Astrocyte (in vitro differentiated cells and primary cell): Measurements from ENCODE around the gene CWC27. TPM values are rescaled to one million over a fixed set of nuclear protein-coding genes. Genes with fewer than 3 reads are reported as not detected.
"Not testable (repeated sequence)": the region's sequence is repeated elsewhere in the genome, so short reads cannot be mapped to it uniquely, and the experiment has no call there.

Source experiments
- DNase-seq: peaks from one replicate; pipeline ENCODE4 v3.0.0-alpha.2; 2010; ENCODE audit warnings: low read depth
- FAIRE-seq: peaks from 2 replicates; lab custom pipeline; 2011; peaks lifted over from hg19 to GRCh38; lab: Jason Lieb, UNC
- H2AFZ ChIP-seq: 2 replicates; pipeline ENCODE4 v1.6.0; 2012; ENCODE audit warnings: low read depth, low read length, inconsistent platforms
- H3K27ac ChIP-seq: 2 replicates; pipeline ENCODE4 v1.5.1; 2011; ENCODE audit warnings: low read depth, low read length, inconsistent platforms
- H3K27me3 ChIP-seq: 2 replicates; pipeline ENCODE4 v1.6.0; 2011; ENCODE audit warnings: low read length, inconsistent platforms; ENCODE audit not compliant: insufficient read depth
- H3K36me3 ChIP-seq: 2 replicates; pipeline ENCODE4 v1.5.1; 2011; ENCODE audit warnings: low read length, inconsistent platforms; ENCODE audit not compliant: insufficient read depth
- H3K4me1 ChIP-seq: 2 replicates; pipeline ENCODE4 v1.5.1; 2011; ENCODE audit warnings: low read length, inconsistent platforms; ENCODE audit not compliant: insufficient read depth
- H3K4me2 ChIP-seq: 2 replicates; pipeline ENCODE4 v1.6.0; 2012; ENCODE audit warnings: low read length, inconsistent platforms
- H3K4me3 ChIP-seq: 2 replicates; pipeline ENCODE4 v1.5.1; 2011; ENCODE audit warnings: low read depth, mild to moderate bottlenecking, low read length, inconsistent platforms; ENCODE audit not compliant: insufficient read depth
- H3K79me2 ChIP-seq: 2 replicates; pipeline ENCODE4 v1.6.0; 2012; ENCODE audit warnings: mild to moderate bottlenecking, low read length, inconsistent platforms; ENCODE audit not compliant: insufficient read depth
- H3K9ac ChIP-seq: 2 replicates; pipeline ENCODE4 v1.6.0; 2012; ENCODE audit warnings: mild to moderate bottlenecking, low read length, inconsistent platforms
- H3K9me3 ChIP-seq: 2 replicates; pipeline ENCODE4 v1.5.1; 2012; ENCODE audit warnings: low read depth, mild to moderate bottlenecking, low read length, inconsistent platforms; ENCODE audit not compliant: insufficient read depth
- H4K20me1 ChIP-seq: 2 replicates; pipeline ENCODE4 v1.6.0; 2012; ENCODE audit warnings: low read length, inconsistent platforms; ENCODE audit not compliant: insufficient read depth
- H3K27ac Mint-ChIP-seq: one replicate; pipeline ENCODE4 v1.8.0; 2021; ENCODE audit warnings: mild to moderate bottlenecking, mixed read lengths; ENCODE audit not compliant: unreplicated experiment
- H3K27me3 Mint-ChIP-seq: one replicate; pipeline ENCODE4 v1.8.0; 2021; ENCODE audit warnings: low read depth, mixed read lengths; ENCODE audit not compliant: unreplicated experiment
- H3K36me3 Mint-ChIP-seq: one replicate; pipeline ENCODE4 v1.8.0; 2021; ENCODE audit warnings: low read depth, mixed read lengths; ENCODE audit not compliant: unreplicated experiment
- H3K4me1 Mint-ChIP-seq: one replicate; pipeline ENCODE4 v1.8.0; 2021; ENCODE audit warnings: low read depth, mixed read lengths; ENCODE audit not compliant: unreplicated experiment
- H3K4me3 Mint-ChIP-seq: one replicate; pipeline ENCODE4 v1.8.0; 2021; ENCODE audit warnings: mild to moderate bottlenecking, moderate library complexity, mixed read lengths; ENCODE audit not compliant: unreplicated experiment
- H3K9me3 Mint-ChIP-seq: one replicate; pipeline ENCODE4 v1.8.0; 2021; ENCODE audit warnings: mild to moderate bottlenecking, mixed read lengths; ENCODE audit not compliant: unreplicated experiment
- CTCF ChIP-seq: IDR thresholded peaks from 2 replicates; pipeline ENCODE4 v1.5.1; 2011; ENCODE audit warnings: low read depth, mild to moderate bottlenecking, inconsistent platforms, low read length, moderate library complexity; ENCODE audit not compliant: insufficient read depth
- EZH2 ChIP-seq: IDR thresholded peaks from 2 replicates; pipeline ENCODE4 v1.6.1; 2012; ENCODE audit warnings: mild to moderate bottlenecking, low read length, inconsistent platforms; ENCODE audit not compliant: insufficient read depth
- total RNA-seq: library from RNA; stranded (reverse); gene quantifications from 2 replicates; pipeline ENCODE4 v1.2.1, GENCODE V29; 2021

Gene CWC27
- total RNA-seq, 1 donor from 2014 or later: 25.7 TPM

GRCh38 chr5:64826541-64826940 lies 57.8 kb downstream of the CWC27 start:
- Histone ChIP-seq H3K36me3 (no peaks in the 10 kb centered on the region), H3K4me1 (no peaks in the 10 kb centered on the region), H4K20me1 (no peaks in the 10 kb centered on the region), H2AFZ (no peak overlapping the region), H3K27me3 (no peaks in the 10 kb centered on the region), H3K4me3 (no peak overlapping the region), H3K79me2 (no peaks in the 10 kb centered on the region), H3K9ac (no peak overlapping the region), H3K4me2 (no peak overlapping the region), H3K9me3 (no peaks in the 10 kb centered on the region), H3K27ac (no peak overlapping the region)
- FAIRE-seq (no peak), DNase-seq (no peak)
- no peaks in the 10 kb centered on the region for H3K27me3 Mint-ChIP-seq
- H3K27ac Mint-ChIP-seq: no peak overlapping the region
- peaks cover 5% of the 10 kb centered on the region for H3K4me1 Mint-ChIP-seq
- H3K4me3 Mint-ChIP-seq: no peak overlapping the region
- no peak for TF ChIP-seq EZH2
- no peak for TF ChIP-seq CTCF
- H3K36me3 Mint-ChIP-seq: peaks cover 9% of the 10 kb centered on the region
- H3K9me3 Mint-ChIP-seq: no peaks in the 10 kb centered on the region

- Histone ChIP-seq H4K20me1 (no peaks in the 10 kb centered on the region), H3K36me3 (no peaks in the 10 kb centered on the region)
- FAIRE-seq: no peak
Measured at GRCh38 chr5:64827703-64828102, 59.0 kb downstream of the CWC27 start.

GRCh38 chr5:64830650-64831049 lies 61.9 kb downstream of the CWC27 start:
- not testable (repeated sequence) for H3K9me3 ChIP-seq, DNase-seq, H4K20me1 ChIP-seq, H3K36me3 Mint-ChIP-seq, H3K27ac ChIP-seq, H3K4me1 Mint-ChIP-seq, H3K4me2 ChIP-seq, H3K27me3 Mint-ChIP-seq, H3K9ac ChIP-seq, FAIRE-seq, H3K27ac Mint-ChIP-seq, H3K4me3 Mint-ChIP-seq, H3K36me3 ChIP-seq, H3K4me1 ChIP-seq, H3K9me3 Mint-ChIP-seq, H3K79me2 ChIP-seq, H3K27me3 ChIP-seq, H2AFZ ChIP-seq, H3K4me3 ChIP-seq

More at GRCh38 chr5:64827703-64828102, 59.0 kb downstream of the CWC27 start:
- no peak overlapping the region for H3K9ac ChIP-seq
- H3K9me3 ChIP-seq: no peaks in the 10 kb centered on the region
- Mint-ChIP-seq H3K27ac (no peak overlapping the region), H3K4me1 (peaks cover 2% of the 10 kb centered on the region), H3K36me3 (peaks cover 6% of the 10 kb centered on the region), H3K9me3 (no peaks in the 10 kb centered on the region), H3K4me3 (no peak overlapping the region), H3K27me3 (no peaks in the 10 kb centered on the region)
- H3K27me3 ChIP-seq: no peaks in the 10 kb centered on the region
- H3K79me2 ChIP-seq: no peaks in the 10 kb centered on the region
- DNase-seq: no peak
- TF ChIP-seq CTCF (no peak), EZH2 (no peak)
- no peak overlapping the region for H3K4me2 ChIP-seq
- no peak overlapping the region for H2AFZ ChIP-seq
- H3K27ac ChIP-seq: no peak overlapping the region
- no peaks in the 10 kb centered on the region for H3K4me1 ChIP-seq
- H3K4me3 ChIP-seq: no peak overlapping the region
